Activated T-helper 2 cell treated with anti-CD3 and anti-CD28 coated beads, Interferon-gamma antibody, Interleukin-2, Interleukin-4, amounts not matched to agents 10 μg/mL and 5 μg/mL and 100 μg/mL, durations not matched to agents 14 hours and 24 hours and 36 hours (primary cell): ENCODE measurements around the gene TSR3. TPM values are rescaled to one million over a fixed set of nuclear protein-coding genes. Genes with fewer than 3 reads are reported as not detected.

Experiments
- DNase-seq: peaks from one replicate; pipeline ENCODE4 v3.0.0; 2021; ENCODE audit warnings: low spot score
- H3K27ac Mint-ChIP-seq: one replicate; pipeline ENCODE4 v1.8.0; 2021; ENCODE audit warnings: mixed read lengths
- H3K27me3 Mint-ChIP-seq: one replicate; pipeline ENCODE4 v1.8.0; 2021; ENCODE audit warnings: low read depth, mixed read lengths
- H3K36me3 Mint-ChIP-seq: one replicate; pipeline ENCODE4 v1.8.0; 2021; ENCODE audit warnings: low read depth, mixed read lengths
- H3K4me1 Mint-ChIP-seq: one replicate; pipeline ENCODE4 v1.8.0; 2021; ENCODE audit warnings: low read depth, mixed read lengths
- H3K4me3 Mint-ChIP-seq: one replicate; pipeline ENCODE4 v1.8.0; 2021; ENCODE audit warnings: low read depth, mild to moderate bottlenecking, moderate library complexity, mixed read lengths
- H3K9me3 Mint-ChIP-seq: one replicate; pipeline ENCODE4 v1.8.0; 2021; ENCODE audit warnings: mixed read lengths
- intact Hi-C: fragments of 100-400 bp; cut with micrococcal nuclease; formaldehyde crosslinking; loops from one replicate; pipeline ENCODE4 v1.15.1; 2023
- total RNA-seq: library from RNA; stranded (reverse); gene quantifications from 2 replicates; pipeline ENCODE4 v1.2.3, GENCODE V29; 2022

TSR3 gene
- total RNA-seq, 1 donor from 2014 or later = 72.9 TPM

DNA sequence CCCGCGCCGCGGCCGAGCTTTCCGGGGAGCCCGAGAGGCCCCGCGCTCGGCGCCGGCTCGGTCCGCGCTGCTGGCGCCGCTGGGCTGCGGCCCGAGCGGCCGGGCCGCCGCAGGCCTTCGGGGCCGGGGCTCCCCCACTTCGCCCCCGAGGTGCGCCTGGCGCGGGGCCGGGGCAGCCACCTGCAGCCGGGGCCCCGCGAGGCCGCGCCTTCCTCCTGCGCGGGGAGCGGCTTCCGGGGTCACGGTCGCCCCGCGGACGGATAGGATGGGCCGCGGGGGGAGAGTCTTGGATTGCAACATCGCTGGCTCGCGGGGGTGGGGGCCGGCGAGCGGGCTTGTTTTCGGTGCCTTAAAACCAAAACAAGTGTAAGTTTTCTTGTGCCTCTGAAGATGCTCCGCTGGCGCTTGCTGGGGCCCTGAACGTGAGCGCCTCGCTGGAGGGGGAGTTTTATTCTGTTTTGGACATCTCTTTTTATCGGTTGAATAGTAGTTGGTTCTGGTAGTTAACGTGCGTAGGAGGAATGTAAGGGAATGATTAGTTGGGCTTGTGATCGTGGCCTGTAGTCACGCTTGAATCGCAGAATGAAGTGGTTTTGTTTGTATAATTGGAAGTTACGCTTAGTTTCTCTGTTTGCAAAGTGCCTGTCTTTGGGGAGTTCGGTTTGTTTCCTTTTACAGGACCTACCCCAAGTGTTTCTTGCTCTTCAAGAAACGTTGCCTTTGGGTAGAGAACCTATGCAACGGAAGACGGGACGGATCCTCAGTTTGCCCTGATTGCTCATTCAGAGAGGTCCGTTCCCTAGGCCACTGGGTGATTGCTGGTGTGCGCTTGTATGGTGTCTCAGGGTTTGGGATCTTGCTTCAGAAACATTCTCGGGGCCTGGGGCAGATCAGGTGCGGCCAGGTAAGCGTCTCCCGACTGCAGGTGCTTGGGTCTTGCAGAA is 41.5 kb downstream of the TSR3 start:
- Mint-ChIP-seq H3K27ac (peak overlapping the region; percentile 87), H3K36me3 (peaks cover 40% of the 10 kb centered on the region), H3K9me3 (no peaks in the 10 kb centered on the region), H3K4me1 (peaks cover 10% of the 10 kb centered on the region), H3K27me3 (no peaks in the 10 kb centered on the region), H3K4me3 (peak overlapping the region; percentile 92)
- DNase-seq = peak; percentile 50
- intact Hi-C loops = loop anchor here (2.0 to 10.0 kb wide), 3 partner anchors 69 to 465 kb away; partner anchors contain the start of genes EME2, MRPS34, NME3 and UQCC4

DNA sequence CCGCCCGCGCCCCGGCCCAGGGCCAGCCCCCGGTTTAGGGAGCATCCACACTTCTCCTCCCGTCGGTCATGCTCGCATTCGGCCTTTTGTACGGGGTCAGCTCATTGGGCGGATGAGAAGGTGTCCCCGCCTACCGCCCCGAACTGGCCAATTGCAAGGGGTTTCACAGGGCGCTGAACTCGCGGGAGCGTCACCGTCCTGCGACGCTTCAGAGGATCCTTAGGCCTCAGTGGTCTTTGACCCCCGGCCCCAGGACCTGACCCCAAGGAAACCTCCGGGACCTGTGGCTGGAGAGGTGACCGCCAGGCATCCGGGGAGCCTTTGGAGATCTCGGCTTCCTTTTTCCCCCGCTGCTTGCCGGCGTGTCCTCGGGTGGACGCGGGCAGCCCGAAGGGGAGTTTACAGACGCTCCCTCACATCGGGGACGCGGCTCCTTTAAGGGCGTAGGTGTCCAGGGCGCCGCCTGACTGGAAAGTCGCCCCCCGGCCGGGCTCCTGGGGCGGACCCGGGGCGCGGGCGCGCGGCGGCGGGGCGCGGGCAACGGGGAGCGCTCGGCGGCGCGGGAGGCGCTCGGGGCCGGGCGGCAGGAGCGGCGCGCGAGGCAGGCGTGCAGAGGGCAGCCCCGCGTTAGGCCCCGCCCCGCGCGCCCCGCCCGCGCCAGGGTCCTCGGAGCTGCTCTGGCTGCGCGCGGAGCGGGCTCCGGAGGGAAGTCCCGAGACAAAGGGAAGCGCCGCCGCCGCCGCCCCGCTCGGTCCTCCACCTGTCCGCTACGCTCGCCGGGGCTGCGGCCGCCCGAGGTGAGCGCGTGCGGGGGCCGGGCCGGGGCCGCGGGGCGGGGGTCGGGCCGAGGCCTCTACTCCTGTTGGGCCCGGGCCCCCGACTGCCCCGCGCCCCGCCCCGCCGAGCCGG is 42.4 kb downstream of the TSR3 start, which contains the start of gene UBE2I:
TSS of gene UBE2I (plus strand) at position 660 of the 909 bp plus-strand sequence. CDS start 4,395 bp downstream, outside the sequence.
- no peaks in the 10 kb centered on the region for H3K9me3 Mint-ChIP-seq
- peaks cover 34% of the 10 kb centered on the region for H3K36me3 Mint-ChIP-seq
- H3K27me3 Mint-ChIP-seq = no peaks in the 10 kb centered on the region
- peak; percentile 98 for DNase-seq
- H3K4me1 Mint-ChIP-seq = peaks cover 12% of the 10 kb centered on the region
- H3K4me3 Mint-ChIP-seq = peak within 1 kb of the TSS; percentile 92
- peak within 1 kb of the TSS; percentile 99 for H3K27ac Mint-ChIP-seq
- intact Hi-C loops = loop anchor here (2.0 to 10.0 kb wide), 3 partner anchors 70 to 466 kb away; partner anchors contain the start of genes EME2, MRPS34, NME3 and UQCC4

DNA sequence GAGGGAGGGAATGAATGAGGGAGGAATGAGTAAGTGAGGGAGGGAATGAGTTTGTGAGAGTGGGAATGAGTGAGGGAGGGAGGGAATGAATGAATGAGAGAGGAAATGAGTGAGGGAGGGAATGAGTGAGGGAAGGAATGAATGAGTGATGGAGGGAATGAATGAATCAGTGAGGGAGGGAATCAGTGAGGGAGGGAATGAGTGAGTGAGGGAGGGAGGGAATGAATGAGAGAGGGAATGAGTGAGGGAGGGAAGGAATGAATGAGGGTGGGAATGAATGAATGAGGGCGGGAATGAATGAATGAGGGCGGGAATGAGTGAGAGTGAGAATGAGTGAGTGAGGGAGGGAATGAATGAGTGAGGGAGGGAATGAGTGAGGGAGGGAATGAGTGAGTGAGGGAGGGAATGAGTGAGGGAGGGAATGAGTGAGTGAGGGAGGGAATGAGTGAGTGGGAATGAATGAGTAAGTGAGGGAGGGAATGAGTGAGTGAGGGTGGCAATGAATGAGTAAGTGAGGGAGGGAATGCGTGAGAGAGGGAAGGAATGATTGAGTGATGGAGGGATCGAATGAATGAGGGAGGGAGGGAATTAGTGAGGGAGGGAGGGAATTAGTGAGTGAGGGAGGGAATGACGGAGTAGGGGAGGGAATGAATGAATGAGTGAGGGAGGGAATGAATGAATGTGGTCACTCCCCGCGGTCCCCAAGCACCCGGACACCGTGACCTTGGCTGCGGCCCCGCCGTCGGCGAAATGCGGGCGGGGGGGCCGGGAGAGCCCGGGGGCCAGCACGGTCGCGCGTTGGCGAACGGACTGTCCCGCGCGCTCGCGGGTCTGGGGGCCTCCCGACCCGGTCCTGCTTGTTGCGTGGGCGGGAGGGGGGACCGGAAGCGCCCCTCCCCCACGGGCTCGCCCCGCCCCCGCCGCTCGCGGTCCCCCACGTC is 43.4 kb downstream of the TSR3 start:
- Mint-ChIP-seq H3K36me3 (peaks cover 28% of the 10 kb centered on the region), H3K27me3 (no peaks in the 10 kb centered on the region), H3K27ac (peak overlapping the region; percentile 99), H3K4me3 (peak overlapping the region; percentile 83), H3K4me1 (peaks cover 15% of the 10 kb centered on the region), H3K9me3 (no peaks in the 10 kb centered on the region)
- intact Hi-C loops = loop anchor here (2.0 to 10.0 kb wide), 3 partner anchors 70 to 466 kb away; partner anchors contain the start of genes EME2, MRPS34, NME3 and UQCC4
- DNase-seq = no peak

DNA sequence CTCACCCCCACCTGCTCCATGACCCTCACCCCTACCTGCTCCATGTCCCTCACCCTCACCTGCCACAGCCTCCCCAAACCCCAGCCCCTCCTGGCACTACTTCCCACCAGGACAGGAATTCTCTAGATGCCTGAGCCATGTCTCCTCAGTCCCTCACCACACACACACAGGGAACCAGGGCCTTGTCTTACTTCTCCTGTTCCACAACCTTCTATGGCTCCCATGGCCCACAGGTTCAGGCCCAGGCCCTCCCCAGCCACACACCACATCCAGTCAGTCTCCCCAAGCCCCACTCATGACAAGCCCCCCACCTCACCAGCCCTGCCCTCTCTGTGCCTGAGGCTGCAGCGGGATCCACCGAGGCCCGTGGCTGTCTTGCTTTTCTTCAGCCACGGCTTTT is 45.3 kb downstream of the TSR3 start:
- no peaks in the 10 kb centered on the region for H3K27me3 Mint-ChIP-seq
- no peak overlapping the region for H3K27ac Mint-ChIP-seq
- H3K4me3 Mint-ChIP-seq = no peak overlapping the region
- intact Hi-C loops = loop anchor here (10.0 kb wide), 2 partner anchors 118 to 468 kb away; partner anchors contain the start of genes EME2, MRPS34, NME3 and UQCC4
- no peak for DNase-seq
- H3K9me3 Mint-ChIP-seq = no peaks in the 10 kb centered on the region
- H3K4me1 Mint-ChIP-seq = peaks cover 15% of the 10 kb centered on the region
- H3K36me3 Mint-ChIP-seq = peaks cover 14% of the 10 kb centered on the region

DNA sequence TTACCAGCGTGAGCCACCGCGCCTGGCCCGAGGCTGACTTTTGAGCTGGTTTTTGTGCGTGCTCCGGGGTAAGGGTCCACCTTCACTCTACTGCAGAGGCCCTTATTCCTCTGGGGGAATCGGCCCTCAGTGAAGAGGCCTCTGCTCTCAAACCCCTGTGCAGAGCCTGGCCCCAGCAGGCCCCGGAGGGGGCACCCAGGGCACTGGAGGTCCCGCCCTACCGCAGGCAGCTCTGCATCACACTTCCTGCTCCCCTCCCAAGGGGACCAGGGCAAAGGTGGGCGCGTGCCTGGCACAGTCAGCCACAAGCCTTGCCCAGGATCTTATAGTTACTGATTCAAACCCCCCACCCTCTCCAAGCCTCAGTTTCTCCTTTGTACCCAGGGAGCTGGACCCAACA is 45.9 kb downstream of the TSR3 start:
- peaks cover 9% of the 10 kb centered on the region for H3K36me3 Mint-ChIP-seq
- intact Hi-C loops = loop anchor here (10.0 kb wide), 2 partner anchors 119 to 469 kb away; partner anchors contain the start of genes EME2, MRPS34, NME3 and UQCC4
- DNase-seq = no peak
- H3K4me3 Mint-ChIP-seq = no peak overlapping the region
- H3K9me3 Mint-ChIP-seq = no peaks in the 10 kb centered on the region
- H3K27me3 Mint-ChIP-seq = no peaks in the 10 kb centered on the region
- peaks cover 10% of the 10 kb centered on the region for H3K4me1 Mint-ChIP-seq
- no peak overlapping the region for H3K27ac Mint-ChIP-seq

DNA sequence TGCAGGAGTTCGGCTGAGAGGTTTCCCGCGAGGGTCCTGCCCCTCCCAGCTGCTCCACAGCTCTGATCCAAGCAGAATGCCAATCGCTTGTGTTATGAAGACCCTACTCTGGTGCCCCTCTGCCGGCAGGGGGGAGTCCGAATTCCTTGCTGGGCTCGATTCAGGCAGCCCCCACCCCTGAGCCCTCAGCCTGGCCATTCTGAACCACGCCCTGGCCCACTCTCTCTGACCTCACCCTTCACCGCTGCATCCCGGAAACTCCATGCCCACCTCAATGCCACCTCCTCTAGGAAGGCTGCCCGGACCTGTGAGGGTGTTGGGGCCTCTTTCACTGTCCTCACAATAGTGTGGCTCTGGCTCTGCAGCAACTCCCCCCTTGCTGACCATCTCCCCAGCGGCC is 50.1 kb downstream of the TSR3 start:
- Mint-ChIP-seq H3K4me1 (peaks cover 10% of the 10 kb centered on the region), H3K4me3 (no peak overlapping the region), H3K27ac (no peak overlapping the region), H3K9me3 (no peaks in the 10 kb centered on the region), H3K36me3 (no peaks in the 10 kb centered on the region), H3K27me3 (no peaks in the 10 kb centered on the region)
- intact Hi-C loops = loop anchor here (10.0 kb wide), 2 partner anchors 123 to 473 kb away; partner anchors contain the start of genes EME2, MRPS34, NME3 and UQCC4
- no peak for DNase-seq

DNA sequence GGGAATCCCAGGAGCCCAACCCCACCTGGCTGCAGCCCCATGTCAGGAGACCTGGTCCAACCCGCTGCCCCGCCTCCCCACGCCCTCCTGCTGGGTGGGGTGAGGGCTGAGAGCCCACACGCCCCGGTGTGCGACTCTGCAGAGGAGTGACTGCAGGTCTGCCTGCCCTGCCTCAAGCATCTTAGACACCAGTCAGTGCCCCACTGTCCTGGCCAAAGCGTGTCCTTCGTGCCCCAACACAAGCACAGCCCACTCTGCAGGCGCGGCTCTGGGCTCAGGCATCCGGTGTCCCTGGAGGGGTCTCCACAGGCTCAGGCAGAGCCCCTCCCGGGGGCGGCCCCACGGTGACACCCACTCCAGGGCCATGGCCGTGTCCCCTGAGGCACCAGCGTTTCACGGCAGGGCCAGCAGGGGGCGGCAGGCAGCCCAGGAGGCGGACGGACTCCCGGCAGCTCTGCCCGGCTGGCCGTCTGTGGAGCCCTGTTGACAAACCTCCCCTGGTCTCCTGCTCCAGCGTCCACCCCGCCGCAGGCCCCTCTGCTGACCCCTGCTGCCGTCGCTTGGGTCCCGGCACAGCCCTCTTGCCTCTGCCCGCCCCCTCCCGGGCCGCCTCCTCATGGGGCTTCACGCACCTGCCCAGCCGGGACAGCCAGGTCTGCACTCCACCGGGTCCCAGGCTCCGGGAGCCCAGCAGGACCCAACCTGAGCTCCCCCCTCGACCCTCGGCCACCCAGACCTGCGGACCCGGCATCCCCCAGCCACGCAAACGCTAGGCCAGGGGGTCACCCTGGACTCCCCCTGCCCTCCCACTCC is 50.8 kb downstream of the TSR3 start:
- Mint-ChIP-seq H3K4me1 (peaks cover 10% of the 10 kb centered on the region), H3K4me3 (no peak overlapping the region), H3K27ac (no peak overlapping the region), H3K9me3 (no peaks in the 10 kb centered on the region), H3K27me3 (no peaks in the 10 kb centered on the region), H3K36me3 (no peaks in the 10 kb centered on the region)
- intact Hi-C loops = loop anchor here (10.0 kb wide), 2 partner anchors 124 to 474 kb away; partner anchors contain the start of genes EME2, MRPS34, NME3 and UQCC4
- peak; percentile 71 for DNase-seq

DNA sequence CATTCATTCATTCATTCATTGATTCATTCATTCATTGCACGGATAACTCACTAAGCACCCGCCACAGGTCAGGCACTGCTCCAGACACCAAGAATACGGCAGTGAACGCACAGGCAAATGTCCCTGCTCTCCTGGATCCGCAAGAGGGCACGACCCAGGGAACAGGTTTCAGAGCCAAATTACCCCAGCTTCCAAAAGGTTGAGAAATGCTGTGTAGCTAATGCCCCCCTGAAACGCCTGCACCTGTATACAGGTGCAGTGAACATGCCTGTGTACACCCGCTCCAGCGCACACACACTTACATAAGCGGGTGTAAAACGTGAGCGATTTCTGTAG is 51.8 kb downstream of the TSR3 start:
- peaks cover 10% of the 10 kb centered on the region for H3K4me1 Mint-ChIP-seq
- DNase-seq = no peak
- H3K27me3 Mint-ChIP-seq = no peaks in the 10 kb centered on the region
- intact Hi-C loops = loop anchor here (10.0 kb wide), 2 partner anchors 125 to 475 kb away; partner anchors contain the start of genes EME2, MRPS34, NME3 and UQCC4
- no peak overlapping the region for H3K27ac Mint-ChIP-seq
- no peak overlapping the region for H3K4me3 Mint-ChIP-seq
- H3K9me3 Mint-ChIP-seq = no peaks in the 10 kb centered on the region
- H3K36me3 Mint-ChIP-seq = no peaks in the 10 kb centered on the region

Other genes with a start within 250 kb of the TSR3 start
- 0.09 TPM in 2 replicates for gene CACNA1H, start 198.8 kb downstream of the TSR3 start, total RNA-seq
- not detected in 2 replicates for gene TPSG1, start 126.6 kb downstream of the TSR3 start, total RNA-seq
- gene TPSB2, start 121.7 kb downstream of the TSR3 start, total RNA-seq = not detected in 2 replicates
- not detected in 2 replicates for gene TPSAB1, start 111.2 kb downstream of the TSR3 start, total RNA-seq
- gene TPSD1, start 95.8 kb downstream of the TSR3 start, total RNA-seq = not detected in 2 replicates
- 264 and 265 TPM in 2 replicates for gene UBE2I, start 42.2 kb downstream of the TSR3 start, total RNA-seq
- 0.21 and 0.32 TPM in 2 replicates for gene BAIAP3, start 18.2 kb downstream of the TSR3 start, total RNA-seq
- gene GNPTG, start 53 bp upstream of the TSR3 start, total RNA-seq = 21.3 and 24.1 TPM in 2 replicates
- gene UNKL, start 62.8 kb upstream of the TSR3 start, total RNA-seq = 36.3 and 44.6 TPM in 2 replicates
- 17.8 and 21.3 TPM in 2 replicates for gene UQCC4, start 68.9 kb upstream of the TSR3 start, total RNA-seq
- not detected in 2 replicates for gene PERCC1, start 79.2 kb upstream of the TSR3 start, total RNA-seq
- 0.80 and 1.2 TPM in 2 replicates for gene CCDC154, start 92.7 kb upstream of the TSR3 start, total RNA-seq
- 52.2 and 54.3 TPM in 2 replicates for gene CLCN7, start 123.2 kb upstream of the TSR3 start, total RNA-seq
- not detected in 2 replicates for gene PTX4, start 137.1 kb upstream of the TSR3 start, total RNA-seq
- gene TELO2, start 141.5 kb upstream of the TSR3 start, total RNA-seq = 72.6 and 74.8 TPM in 2 replicates
- 17.2 and 17.8 TPM in 2 replicates for gene TMEM204, start 181.8 kb upstream of the TSR3 start, total RNA-seq